MCF 10A (cell line): ENCODE data around the gene INS. TPM values are rescaled to one million over a fixed set of nuclear protein-coding genes. Genes with fewer than 3 reads are reported as not detected.

ENCODE experiments used
- BruUV-seq: library from RNA; stranded (reverse); fragments of 400-500 nt; replicated peaks from 2 replicates; lab custom pipeline; 2021; lab: Mats Ljungman, UMichigan
- CTCF ChIA-PET: fragments of 300-600 bp; sonication (Branson Sonifier 250); formaldehyde crosslinking; extraction: SDS; loops from one replicate; lab custom pipeline; 2021; ENCODE audit warnings: antibody characterized with exemption, inconsistent platforms; lab: Yijun Ruan, JAX
- POLR2A ChIA-PET: fragments of 300-600, 350-650 bp; sonication (Branson Sonifier 250); formaldehyde crosslinking; extraction: SDS; loops from one replicate; lab custom pipeline; 2020; ENCODE audit warnings: antibody characterized with exemption, inconsistent platforms; lab: Yijun Ruan, JAX
- DNase-seq: peaks from one replicate; pipeline ENCODE4 v3.0.0-alpha.2; 2018; ENCODE audit not compliant: unreplicated experiment
- H3K27ac Mint-ChIP-seq: one replicate; pipeline ENCODE4 v1.8.0; 2022; ENCODE audit warnings: mild to moderate bottlenecking, low read depth, mixed read lengths; ENCODE audit not compliant: unreplicated experiment
- H3K27me3 Mint-ChIP-seq: one replicate; pipeline ENCODE4 v1.8.0; 2022; ENCODE audit warnings: mixed read lengths; ENCODE audit not compliant: insufficient read depth, unreplicated experiment
- H3K36me3 Mint-ChIP-seq: one replicate; pipeline ENCODE4 v1.8.0; 2022; ENCODE audit warnings: mild to moderate bottlenecking, moderate library complexity, mixed read lengths; ENCODE audit not compliant: insufficient read depth, unreplicated experiment
- H3K4me1 Mint-ChIP-seq: one replicate; pipeline ENCODE4 v1.8.0; 2022; ENCODE audit warnings: mixed read lengths; ENCODE audit not compliant: insufficient read depth, unreplicated experiment
- H3K4me3 Mint-ChIP-seq: one replicate; pipeline ENCODE4 v1.8.0; 2022; ENCODE audit warnings: mild to moderate bottlenecking, moderate library complexity, mixed read lengths; ENCODE audit not compliant: unreplicated experiment
- H3K9me3 Mint-ChIP-seq: one replicate; pipeline ENCODE4 v1.8.0; 2022; ENCODE audit warnings: mixed read lengths; ENCODE audit not compliant: unreplicated experiment
- CTCF ChIP-seq: fragments of 200-600 bp; IDR thresholded peaks from one replicate; pipeline ENCODE4 v1.8.0; 2022; ENCODE audit warnings: antibody characterized with exemption, mild to moderate bottlenecking; ENCODE audit not compliant: unreplicated experiment
- intact Hi-C: fragments of 100-400 bp; cut with micrococcal nuclease; formaldehyde crosslinking; loops from 2 replicates; pipeline ENCODE4 v1.14.1; 2022
- total RNA-seq: library from RNA; stranded (reverse); gene quantifications from 2 replicates; pipeline ENCODE4 v1.2.3, GENCODE V29; 2022

The INS gene
- total RNA-seq, 1 experiment from 2014 or later: not detected

GRCh38 chr11:2132246-2132645, 28.8 kb downstream of the INS start:
- intact Hi-C loops: no loop called here
- Mint-ChIP-seq H3K36me3 (peaks cover 13% of the 10 kb centered on the region), H3K27ac (no peak overlapping the region), H3K4me1 (no peaks in the 10 kb centered on the region), H3K9me3 (no peaks in the 10 kb centered on the region), H3K4me3 (no peak overlapping the region), H3K27me3 (peaks cover 70% of the 10 kb centered on the region)
- no peak for TF ChIP-seq CTCF
- BruUV-seq: no TSS peak
- DNase-seq: no peak
- ChIA-PET CTCF (interaction anchor here (2.1 kb wide), 1 partner anchor 19 kb away, joined by 7 read pairs; no protein-coding TSS in a partner anchor), POLR2A (no interaction called here)

GRCh38 chr11:2131371-2132236, 29.4 kb downstream of the INS start:
- no TSS peak for BruUV-seq
- no peak for DNase-seq

GRCh38 chr11:2130881-2131352, 30.1 kb downstream of the INS start:
- Mint-ChIP-seq H3K4me1 (no peaks in the 10 kb centered on the region), H3K27ac (no peak overlapping the region), H3K4me3 (no peak overlapping the region), H3K27me3 (peaks cover 70% of the 10 kb centered on the region), H3K9me3 (no peaks in the 10 kb centered on the region), H3K36me3 (peaks cover 9% of the 10 kb centered on the region)
- no TSS peak for BruUV-seq
- TF ChIP-seq CTCF: no peak
- no peak for DNase-seq
- ChIA-PET CTCF (no interaction called here), POLR2A (no interaction called here)
- intact Hi-C loops: no loop called here

More at GRCh38 chr11:2131371-2132236, 29.4 kb downstream of the INS start:
- Mint-ChIP-seq H3K4me1 (no peaks in the 10 kb centered on the region), H3K27me3 (peaks cover 70% of the 10 kb centered on the region), H3K36me3 (peaks cover 12% of the 10 kb centered on the region), H3K27ac (no peak overlapping the region), H3K4me3 (no peak overlapping the region), H3K9me3 (no peaks in the 10 kb centered on the region)
- POLR2A ChIA-PET: no interaction called here
- CTCF ChIA-PET: no interaction called here
- intact Hi-C loops: no loop called here
- no peak for TF ChIP-seq CTCF

- Mint-ChIP-seq H3K27ac (no peak overlapping the region), H3K27me3 (peaks cover 77% of the 10 kb centered on the region), H3K9me3 (peaks cover 8% of the 10 kb centered on the region), H3K4me1 (no peaks in the 10 kb centered on the region), H3K4me3 (no peak overlapping the region), H3K36me3 (peaks cover 9% of the 10 kb centered on the region)
- ChIA-PET POLR2A (no interaction called here), CTCF (interaction anchor here (0.7 to 1.2 kb wide), 2 partner anchors 21 to 490 kb away, joined by 3 to 4 read pairs; no protein-coding TSS in a partner anchor)
- TF ChIP-seq CTCF: no peak
- BruUV-seq: no TSS peak
- no peak for DNase-seq
- intact Hi-C loops: no loop called here
These were observed 31.2 kb downstream of the INS start for GRCh38 chr11:2129699-2130366.
